Large intestine (tissue), 3 donors: ENCODE results near the gene PIK3CB. TPM values are rescaled to one million over a fixed set of nuclear protein-coding genes. Genes with fewer than 3 reads are reported as not detected.
"Not testable (repeated sequence)": the region's sequence is repeated elsewhere in the genome, so short reads cannot be mapped to it uniquely, and the experiment has no call there.

Source experiments
- DNase-seq, 2 donors: peaks; one replicate each; pipeline versions ENCODE4 v3.0.0 to v3.0.0-alpha.2; 2013
- H3K27ac ChIP-seq: one replicate; pipeline ENCODE4 v1.5.1; 2013; ENCODE audit warnings: low read length
- H3K27me3 ChIP-seq: 2 replicates; pipeline ENCODE4 v1.6.1; 2013; ENCODE audit warnings: low read length; ENCODE audit not compliant: control insufficient read depth, insufficient read depth
- H3K36me3 ChIP-seq: 2 replicates; pipeline ENCODE4 v1.6.1; 2013; ENCODE audit warnings: low read length; ENCODE audit not compliant: control insufficient read depth, insufficient read depth
- H3K4me1 ChIP-seq: one replicate; pipeline ENCODE4 v1.6.1; 2013; ENCODE audit warnings: low read length; ENCODE audit not compliant: control insufficient read depth, insufficient read depth
- H3K4me3 ChIP-seq: one replicate; pipeline ENCODE4 v1.5.1; 2013; ENCODE audit warnings: low read length
- H3K9me3 ChIP-seq: one replicate; pipeline ENCODE4 v1.6.1; 2013; ENCODE audit warnings: mild to moderate bottlenecking, low read depth, low read length, moderate library complexity; ENCODE audit not compliant: control insufficient read depth
- whole genome bisulfite sequencing: methylation state at CpG from one replicate; pipeline ENCODE4 v1.1.5; 2013; ENCODE audit warnings: low lambda C conversion rate; ENCODE audit not compliant: insufficient coverage; 5-methylcytosine and 5-hydroxymethylcytosine counted together
- polyA plus RNA-seq: library from polyadenylated mRNA; unstranded; fragments of 120-200 nt; gene quantifications from one replicate; pipeline ENCODE4 v1.2.1, GENCODE V29; 2013

Gene PIK3CB
- polyA plus RNA-seq, 1 donor: 51.1 TPM

DNA sequence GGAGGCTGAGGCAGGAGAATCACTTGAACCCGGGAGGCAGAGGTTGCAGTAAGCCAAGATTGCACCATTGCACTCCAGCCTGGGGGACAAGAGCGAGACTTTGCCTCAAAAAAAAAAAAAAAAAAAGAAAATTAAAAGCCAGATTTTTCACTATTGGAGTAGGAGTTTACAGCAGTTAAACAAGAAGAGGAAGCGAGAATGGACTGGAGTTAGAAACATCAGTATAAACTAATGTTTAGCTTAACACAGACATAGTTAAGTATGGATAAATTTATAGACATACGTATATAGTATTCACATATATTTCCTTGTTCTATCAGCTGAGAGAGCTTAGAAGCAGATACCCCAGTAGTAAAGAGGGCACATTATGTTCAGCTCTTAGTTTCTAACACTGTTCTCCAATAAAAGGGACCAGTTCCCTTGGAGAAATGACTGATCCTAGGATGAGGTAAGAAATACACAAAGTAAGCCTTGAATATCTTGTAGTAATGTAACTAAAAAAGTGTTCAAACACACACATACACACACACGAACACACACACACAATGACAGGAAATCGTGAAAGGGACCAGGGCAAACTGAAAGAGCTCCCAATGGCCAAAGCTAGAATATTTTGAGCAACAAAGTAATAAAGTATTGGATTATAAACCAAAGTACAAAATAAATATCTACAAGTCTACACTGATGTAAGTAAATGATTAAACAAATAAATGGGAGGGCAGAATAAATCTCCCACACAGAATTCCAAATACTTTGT lies 25.1 kb downstream of the PIK3CB start:
- H3K4me3 ChIP-seq: peak overlapping the region; percentile 14
- H3K4me1 ChIP-seq: peaks cover 14% of the 10 kb centered on the region
- H3K36me3 ChIP-seq: no peaks in the 10 kb centered on the region
- H3K27ac ChIP-seq: peak overlapping the region; percentile 77
- no peaks in the 10 kb centered on the region for H3K27me3 ChIP-seq
- no peaks in the 10 kb centered on the region for H3K9me3 ChIP-seq
- peak; percentile 48 to 87 for DNase-seq
- 20% methylated on average over 2 of the region's 6 CpGs for WGBS

DNA sequence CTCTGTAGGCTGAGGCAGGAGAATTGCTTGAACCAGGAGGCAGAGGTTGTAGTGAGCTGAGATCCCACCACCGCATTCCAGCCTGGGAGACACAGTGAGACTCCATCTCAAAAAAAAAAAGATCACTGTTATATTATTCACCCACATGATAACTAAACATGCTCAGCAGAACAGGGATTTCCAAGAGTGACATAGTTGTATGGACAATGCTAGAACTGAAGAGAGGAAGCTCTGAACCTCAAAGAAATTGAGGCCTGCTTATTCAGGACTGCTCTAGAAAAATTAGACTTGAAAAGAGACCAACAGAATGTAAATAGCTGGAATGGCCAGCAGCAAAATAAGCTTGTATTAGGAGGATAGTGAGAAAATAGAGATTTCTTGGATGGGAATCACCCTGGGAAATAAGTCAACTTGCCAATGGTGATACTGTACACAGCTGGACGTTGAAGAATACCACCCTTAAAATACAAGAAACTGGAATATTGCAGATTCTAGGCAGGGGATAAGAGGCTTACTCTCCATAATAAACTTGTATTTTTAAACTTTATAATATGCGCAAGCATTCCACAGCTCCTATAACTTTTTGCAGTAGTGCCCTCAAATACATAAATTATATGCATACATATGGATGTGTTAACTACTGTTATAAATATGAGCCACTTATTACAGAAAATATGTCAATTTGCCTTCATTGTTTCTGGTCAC lies 28.2 kb downstream of the PIK3CB start:
- 100% methylated on average over 1 of the region's 3 CpGs for WGBS
- Histone ChIP-seq H3K9me3 (no peaks in the 10 kb centered on the region), H3K27ac (no peak overlapping the region)

DNA sequence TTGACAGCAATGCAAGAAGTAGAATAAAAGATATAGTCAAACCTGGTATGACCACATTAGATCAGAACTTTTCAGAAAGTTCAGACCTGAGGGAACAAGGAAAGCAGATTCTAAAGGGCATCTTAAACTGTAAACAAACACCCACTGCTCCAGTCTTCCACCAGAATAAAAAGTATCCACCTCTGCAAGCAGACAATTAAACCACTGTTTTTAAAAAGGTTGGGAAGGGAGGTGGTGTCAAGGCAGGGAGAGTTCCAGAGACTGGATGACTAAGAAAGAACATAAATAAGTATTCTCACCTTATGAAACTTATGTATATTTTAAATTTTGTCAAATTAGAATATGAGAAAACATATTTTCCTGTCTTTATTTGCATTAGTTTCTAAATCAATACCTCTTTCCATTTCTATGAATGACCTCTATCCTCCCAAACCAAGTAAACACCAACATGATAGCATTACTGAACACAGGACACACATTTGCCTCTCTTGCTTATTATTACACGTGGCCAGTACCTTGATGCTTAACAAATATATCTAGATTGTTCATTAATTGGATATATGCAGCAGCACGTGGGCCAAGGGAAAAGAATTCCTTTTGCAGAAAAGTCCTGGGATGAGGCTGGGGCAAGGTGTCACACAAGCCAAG lies 31.6 kb downstream of the PIK3CB start:
- no CpG with 5 or more reads among the region's 2 CpGs for WGBS
- no peaks in the 10 kb centered on the region for H3K36me3 ChIP-seq
- H3K4me3 ChIP-seq: no peak overlapping the region
- DNase-seq: no peak
- H3K27me3 ChIP-seq: no peaks in the 10 kb centered on the region
- H3K4me1 ChIP-seq: peaks cover under 1% of the 10 kb centered on the region
- H3K27ac ChIP-seq: no peak overlapping the region
- no peaks in the 10 kb centered on the region for H3K9me3 ChIP-seq

More for the DNA sequence above, 28.2 kb downstream of the PIK3CB start:
- DNase-seq: no peak
- Histone ChIP-seq H3K36me3 (no peaks in the 10 kb centered on the region), H3K4me1 (peaks cover 14% of the 10 kb centered on the region), H3K4me3 (no peak overlapping the region), H3K27me3 (no peaks in the 10 kb centered on the region)

DNA sequence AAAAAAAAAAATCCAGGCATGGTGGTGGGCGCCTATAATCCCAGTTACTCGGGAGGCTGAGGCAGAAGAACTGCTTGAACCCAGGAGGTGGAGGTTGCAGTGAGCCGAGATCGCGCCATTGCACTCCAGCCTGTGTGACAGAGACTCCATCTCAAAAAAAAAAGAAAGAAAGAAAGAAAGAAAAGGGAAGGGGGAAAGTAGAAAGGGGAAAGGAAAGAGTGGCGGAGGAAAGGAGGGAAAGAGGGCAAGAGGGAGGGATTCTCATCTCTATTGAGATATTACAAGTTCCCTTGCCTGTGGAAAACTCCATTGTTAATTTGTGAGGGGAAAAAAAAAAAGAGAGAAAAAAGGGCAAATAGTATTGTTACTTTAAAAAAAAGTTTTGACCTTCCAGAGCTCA lies 32.5 kb downstream of the PIK3CB start:
- H3K9me3 ChIP-seq, H3K27me3 ChIP-seq, H3K4me3 ChIP-seq, H3K4me1 ChIP-seq, H3K36me3 ChIP-seq, DNase-seq, H3K27ac ChIP-seq: not testable (repeated sequence)
- 97% methylated on average over 5 of the region's 6 CpGs for WGBS

DNA sequence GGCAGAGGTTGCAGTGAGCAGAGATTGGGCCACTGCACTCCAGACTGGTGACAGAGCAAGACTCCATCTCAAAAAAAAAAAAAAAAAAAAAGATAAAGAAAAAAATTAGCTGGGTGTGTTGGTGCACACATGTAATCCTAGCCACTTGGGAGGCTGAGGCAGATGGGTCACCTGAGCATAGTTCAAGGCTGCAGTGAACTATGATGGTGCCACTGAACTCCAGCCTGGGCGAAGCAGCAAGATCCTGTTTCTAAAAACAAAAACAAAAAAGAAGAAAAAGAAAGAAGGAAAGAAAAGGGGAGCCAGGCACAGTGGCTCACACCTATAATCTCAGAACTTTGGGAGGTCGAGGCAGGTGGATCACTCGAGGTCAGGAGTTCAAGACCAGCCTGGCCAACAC lies 32.9 kb downstream of the PIK3CB start:
- Histone ChIP-seq H3K27me3 (no peaks in the 10 kb centered on the region), H3K36me3 (no peaks in the 10 kb centered on the region), H3K9me3 (no peaks in the 10 kb centered on the region), H3K27ac (no peak overlapping the region), H3K4me1 (no peaks in the 10 kb centered on the region), H3K4me3 (no peak overlapping the region)
- WGBS: no CpG with 5 or more reads among the region's 3 CpGs
- no peak for DNase-seq

DNA sequence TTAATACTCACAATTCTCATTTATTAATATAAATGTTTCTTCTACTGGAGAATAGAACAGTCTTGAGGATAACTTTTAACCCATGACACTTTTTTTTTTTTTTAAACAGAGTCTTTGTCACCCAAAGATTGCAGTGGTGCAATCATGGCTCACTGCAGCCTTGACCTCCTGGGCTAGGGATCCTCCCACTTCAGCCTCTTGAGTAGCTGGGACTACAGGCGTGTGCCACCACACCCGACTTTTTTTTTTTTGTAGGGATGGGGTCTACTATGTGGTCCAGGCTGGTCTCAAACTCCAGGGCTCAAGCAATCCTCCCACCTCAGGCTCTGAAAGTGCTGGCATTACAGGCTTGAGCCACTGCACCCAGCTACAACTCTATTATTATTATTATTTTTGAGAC lies 34.5 kb downstream of the PIK3CB start:
- H3K27me3 ChIP-seq: no peaks in the 10 kb centered on the region
- H3K27ac ChIP-seq: no peak overlapping the region
- WGBS: no CpG with 5 or more reads among the region's 2 CpGs
- no peaks in the 10 kb centered on the region for H3K4me1 ChIP-seq
- H3K4me3 ChIP-seq: no peak overlapping the region
- no peak for DNase-seq
- no peaks in the 10 kb centered on the region for H3K9me3 ChIP-seq
- no peaks in the 10 kb centered on the region for H3K36me3 ChIP-seq

DNA sequence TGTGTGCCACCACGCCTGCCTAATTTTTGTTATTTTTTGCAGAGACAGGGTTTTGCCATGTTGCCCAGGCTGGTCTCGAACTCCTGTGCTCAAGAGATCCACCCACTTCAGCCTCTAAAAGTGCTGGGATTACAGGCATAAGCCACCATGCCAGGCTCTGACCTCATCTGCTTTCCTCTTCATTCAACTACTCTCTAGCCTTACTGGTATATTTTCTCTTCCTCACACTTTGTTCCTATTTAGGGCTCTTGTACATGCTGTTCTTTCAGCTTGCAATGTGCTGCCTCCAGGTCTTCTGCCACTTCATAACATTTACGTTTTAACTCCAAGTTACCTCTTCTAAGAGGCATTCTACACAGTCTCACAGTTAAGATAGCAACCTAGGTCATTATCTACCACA lies 34.9 kb downstream of the PIK3CB start:
- no peak overlapping the region for H3K4me3 ChIP-seq
- no peaks in the 10 kb centered on the region for H3K9me3 ChIP-seq
- 100% methylated on average over 1 of the region's 3 CpGs for WGBS
- no peaks in the 10 kb centered on the region for H3K4me1 ChIP-seq
- DNase-seq: no peak
- peaks cover under 1% of the 10 kb centered on the region for H3K36me3 ChIP-seq
- no peak overlapping the region for H3K27ac ChIP-seq
- H3K27me3 ChIP-seq: no peaks in the 10 kb centered on the region

DNA sequence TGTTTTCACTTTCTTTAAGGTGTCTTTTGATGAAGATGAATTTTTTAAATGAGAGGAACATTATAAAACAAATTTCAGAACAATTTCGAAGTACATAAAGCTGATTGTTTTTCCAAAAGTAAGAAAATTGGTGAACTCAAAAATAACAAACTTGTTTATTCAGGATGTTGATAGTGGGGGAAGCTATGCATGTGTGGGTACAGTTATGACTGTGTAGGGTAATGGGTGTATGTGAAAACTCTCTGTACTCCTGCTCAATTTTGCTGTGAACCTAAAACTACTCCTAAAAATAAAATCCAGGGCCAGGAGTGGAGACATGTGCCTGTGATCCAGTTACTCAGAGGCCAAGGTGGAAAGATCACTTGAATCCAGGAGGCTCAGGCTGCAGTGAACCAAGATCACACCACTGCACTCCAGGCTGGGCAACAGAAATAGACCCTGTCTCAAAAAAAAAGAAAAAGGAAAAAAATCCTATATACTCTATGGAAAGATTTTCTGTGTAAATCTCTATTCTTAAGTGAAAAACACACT lies 37.2 kb downstream of the PIK3CB start:
- 100% methylated on average over 1 of the region's 1 CpG for WGBS
- no peak overlapping the region for H3K4me3 ChIP-seq
- no peaks in the 10 kb centered on the region for H3K4me1 ChIP-seq
- no peak for DNase-seq
- H3K27ac ChIP-seq: no peak overlapping the region
- no peaks in the 10 kb centered on the region for H3K27me3 ChIP-seq
- H3K9me3 ChIP-seq: no peaks in the 10 kb centered on the region
- peaks cover 12% of the 10 kb centered on the region for H3K36me3 ChIP-seq

DNA sequence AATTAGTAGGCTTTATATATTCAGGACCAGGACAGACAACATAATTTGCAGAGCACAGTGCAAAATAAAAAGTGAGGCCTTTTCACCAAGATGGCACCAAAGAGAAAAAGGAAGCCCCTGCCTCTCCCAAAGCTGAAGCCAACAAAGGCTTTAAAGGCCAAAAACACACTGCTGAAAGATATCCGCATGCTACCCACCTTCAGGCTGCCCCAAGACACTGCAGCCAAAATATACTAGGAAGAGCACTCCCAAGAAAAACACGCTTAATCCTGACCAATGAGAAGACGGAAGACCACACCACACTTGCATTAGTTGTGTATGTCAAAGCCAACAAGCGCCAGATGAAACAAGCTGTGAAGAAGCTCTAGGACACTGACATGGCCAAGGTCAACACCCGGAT lies 38.0 kb downstream of the PIK3CB start:
- no CpG with 5 or more reads among the region's 5 CpGs for WGBS
- Histone ChIP-seq H3K36me3 (peaks cover 12% of the 10 kb centered on the region), H3K4me3 (no peak overlapping the region), H3K9me3 (no peaks in the 10 kb centered on the region), H3K27ac (no peak overlapping the region), H3K4me1 (no peaks in the 10 kb centered on the region), H3K27me3 (no peaks in the 10 kb centered on the region)
- no peak for DNase-seq

DNA sequence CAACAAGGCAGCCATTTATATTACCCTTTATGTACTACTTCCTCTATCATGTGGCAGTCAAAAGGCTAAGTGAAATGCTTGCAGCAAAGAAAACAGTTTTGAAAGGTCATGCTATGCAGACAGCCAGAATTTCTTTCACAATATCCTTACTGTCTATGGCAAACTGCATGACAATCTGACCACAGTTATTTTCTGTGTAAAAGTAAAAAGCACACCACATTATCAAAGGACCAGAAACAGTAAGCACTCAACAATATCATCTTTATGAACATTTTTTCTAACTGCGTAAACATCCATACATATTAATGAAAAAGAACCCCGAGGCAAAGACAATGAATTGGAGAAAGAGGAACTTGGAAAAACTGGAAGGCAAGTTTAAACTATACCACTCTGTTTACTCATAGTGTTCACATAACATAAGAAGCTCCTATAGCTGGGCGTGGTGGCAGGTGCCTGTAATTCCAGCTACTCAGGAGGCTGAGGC lies 47.9 kb downstream of the PIK3CB start:
- H3K27me3 ChIP-seq: no peaks in the 10 kb centered on the region
- no peaks in the 10 kb centered on the region for H3K4me1 ChIP-seq
- DNase-seq: no peak
- no peak overlapping the region for H3K4me3 ChIP-seq
- WGBS: 83% methylated on average over 2 of the region's 3 CpGs
- H3K36me3 ChIP-seq: peaks cover 10% of the 10 kb centered on the region
- no peak overlapping the region for H3K27ac ChIP-seq
- peaks cover 12% of the 10 kb centered on the region for H3K9me3 ChIP-seq
